ENCODE results near the gene SCG2.

- TF ChIP-seq POLR2A (IDR thresholded peaks at IDR 0.05; ENCODE audit: low read depth, low read length) = no peak
- TF ChIP-seq POU2F2 (IDR thresholded peaks at IDR 0.05; ENCODE audit: low read depth, low read length) = no peak
- TF ChIP-seq TAF1 (IDR thresholded peaks at IDR 0.05; ENCODE audit: low read depth, low read length) = no peak
- TF ChIP-seq POLR2AphosphoS5 (IDR thresholded peaks at IDR 0.05; ENCODE audit: low read depth, low read length) = no peak
- no peak for TF ChIP-seq PAX5 (IDR thresholded peaks at IDR 0.05; ENCODE audit: insufficient read depth, low read length, severe bottlenecking)
- TF ChIP-seq SPI1 (IDR thresholded peaks at IDR 0.05; ENCODE audit: low read depth, low read length) = no peak
These were observed 14.9 kb downstream of the SCG2 start for GRCh38 chr2:223587301-223587700.
